NCI-H2107 treated with DMSO at 0.1 percent for 48 hours (cell line): Measurements from ENCODE around the gene MADCAM1.

ENCODE experiments used
- DNase-seq: peaks from one replicate; lab custom pipeline; 2025; ENCODE audit not compliant: unreplicated experiment; lab: John Stamatoyannopoulos, UW

Gene MADCAM1

GRCh38 chr19:547836-548720, 51.8 kb downstream of the MADCAM1 start:
- DNase-seq = no peak

- no peak for DNase-seq
These were observed 52.9 kb downstream of the MADCAM1 start for GRCh38 chr19:548886-549830.

GRCh38 chr19:554817-555216, 58.5 kb downstream of the MADCAM1 start:
- no peak for DNase-seq
